ENCODE measurements around the gene CDKN1C.

CDKN1C gene

DNA sequence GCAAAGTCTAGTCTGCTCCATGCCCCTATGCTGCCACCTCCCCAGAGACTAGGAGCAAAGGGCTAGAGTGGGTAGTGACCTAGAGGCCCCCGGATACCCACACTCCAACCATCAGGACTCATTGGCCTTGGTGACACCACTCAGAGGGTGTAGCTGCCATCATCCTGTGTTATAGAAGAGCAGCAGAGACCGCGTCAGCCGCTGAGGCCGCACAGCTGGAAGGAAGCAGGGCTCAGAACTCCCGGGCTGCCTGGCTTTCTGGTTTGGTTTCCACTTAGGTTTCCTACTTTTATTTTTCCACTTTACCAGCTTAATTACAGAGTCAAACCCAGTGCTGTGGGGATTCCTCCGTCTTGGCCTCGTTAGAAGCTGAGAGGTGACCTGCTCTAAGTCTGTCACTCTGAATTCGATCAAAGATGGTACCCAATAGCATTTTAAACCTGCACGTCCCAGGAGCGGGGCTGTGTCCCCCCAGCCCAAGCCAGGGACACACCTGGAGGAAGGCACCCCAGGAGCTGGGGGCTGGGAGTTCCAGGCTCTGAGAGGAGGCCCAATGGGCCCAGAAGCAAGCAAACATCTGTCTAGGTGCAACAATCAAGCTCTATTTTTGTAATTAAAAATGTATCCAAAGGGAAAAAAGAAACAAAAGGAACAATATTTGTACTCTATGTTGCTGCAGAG lies 2.1 kb upstream of the CDKN1C start:
- no peak for DNase-seq

DNA sequence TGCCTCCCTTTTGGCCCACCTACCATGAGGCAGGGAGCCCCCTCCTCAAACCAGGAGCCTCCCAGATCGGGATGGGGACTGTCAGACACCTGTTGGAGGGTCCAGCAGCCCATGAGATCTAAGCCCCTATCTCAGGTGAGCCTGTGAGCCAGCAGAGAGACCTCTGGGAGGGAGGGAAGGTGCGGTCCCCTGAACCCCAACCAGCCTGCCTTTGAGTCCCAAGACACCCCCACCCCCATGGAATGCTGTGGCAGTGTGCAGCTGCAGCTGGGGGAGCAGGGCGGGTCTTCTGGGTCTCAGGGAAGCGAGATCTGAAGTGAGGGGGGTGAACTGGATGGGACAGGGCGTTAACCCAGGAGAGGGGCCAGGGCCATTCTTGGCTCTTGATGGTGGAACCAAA lies 1.4 kb upstream of the CDKN1C start:
- DNase-seq = no peak

DNA sequence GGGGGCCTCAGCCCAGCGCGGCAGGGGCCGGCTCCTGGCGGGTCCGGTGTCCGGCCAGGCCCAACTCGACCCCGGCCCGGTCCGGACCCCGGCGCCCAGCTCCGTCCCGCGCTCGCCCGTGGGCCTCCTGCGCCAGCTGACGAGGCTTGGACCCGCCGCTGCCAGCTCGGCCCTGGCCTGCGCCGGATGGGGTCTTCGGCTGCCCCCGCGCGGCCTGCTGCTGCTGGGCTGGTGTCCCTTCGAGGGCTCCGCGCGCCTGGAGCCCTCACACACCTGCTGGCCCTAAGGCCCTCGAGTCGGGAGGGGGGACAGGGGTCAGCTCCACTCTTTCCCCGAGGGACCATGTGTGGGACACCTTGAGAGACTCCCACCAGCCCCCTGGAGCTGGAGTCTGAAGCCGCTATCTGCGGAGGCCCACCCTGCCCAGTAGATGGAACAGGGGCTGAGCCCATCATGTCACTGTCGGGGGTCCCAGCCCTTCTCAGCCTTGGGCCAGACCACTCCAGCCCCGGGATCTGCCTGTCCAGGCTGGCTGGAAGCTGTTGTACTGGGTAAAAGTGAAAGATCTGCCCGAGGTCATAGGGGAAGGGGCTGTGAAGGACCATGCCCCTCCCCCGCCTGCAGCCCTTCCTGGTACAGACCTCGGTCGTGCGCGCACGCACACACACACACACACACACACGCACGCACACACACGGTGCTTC lies 768 bp upstream of the CDKN1C start:
- DNase-seq = peak; percentile 46

DNA sequence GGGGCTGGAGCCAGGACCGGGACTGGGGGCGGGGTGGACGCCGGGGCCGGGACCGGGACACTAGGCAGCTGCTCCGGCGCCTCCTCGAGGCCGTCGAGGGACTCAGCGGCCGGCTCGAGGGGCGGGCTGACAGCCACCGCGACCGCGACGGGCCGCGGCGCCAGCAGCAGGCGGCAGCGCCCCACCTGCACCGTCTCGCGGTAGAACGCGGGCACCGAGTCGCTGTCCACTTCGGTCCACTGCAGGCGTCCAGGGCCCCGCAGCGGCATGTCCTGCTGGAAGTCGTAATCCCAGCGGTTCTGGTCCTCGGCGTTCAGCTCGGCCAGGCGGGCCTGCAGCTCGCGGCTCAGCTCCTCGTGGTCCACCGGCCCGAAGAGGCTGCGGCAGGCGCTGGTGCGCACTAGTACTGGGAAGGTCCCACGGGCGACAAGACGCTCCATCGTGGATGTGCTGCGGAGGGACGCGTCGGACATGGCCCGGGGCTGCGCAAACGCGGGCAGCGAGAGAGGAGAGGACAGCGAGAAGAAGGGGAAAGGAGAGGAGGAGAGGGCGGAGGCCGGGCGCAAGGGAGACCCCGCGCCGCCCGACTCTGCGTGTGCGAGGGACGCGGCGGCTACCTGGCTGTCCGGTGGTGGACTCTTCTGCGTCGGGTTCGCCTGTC lies 428 bp downstream of the CDKN1C start:
- peak; percentile 36 for DNase-seq

DNA sequence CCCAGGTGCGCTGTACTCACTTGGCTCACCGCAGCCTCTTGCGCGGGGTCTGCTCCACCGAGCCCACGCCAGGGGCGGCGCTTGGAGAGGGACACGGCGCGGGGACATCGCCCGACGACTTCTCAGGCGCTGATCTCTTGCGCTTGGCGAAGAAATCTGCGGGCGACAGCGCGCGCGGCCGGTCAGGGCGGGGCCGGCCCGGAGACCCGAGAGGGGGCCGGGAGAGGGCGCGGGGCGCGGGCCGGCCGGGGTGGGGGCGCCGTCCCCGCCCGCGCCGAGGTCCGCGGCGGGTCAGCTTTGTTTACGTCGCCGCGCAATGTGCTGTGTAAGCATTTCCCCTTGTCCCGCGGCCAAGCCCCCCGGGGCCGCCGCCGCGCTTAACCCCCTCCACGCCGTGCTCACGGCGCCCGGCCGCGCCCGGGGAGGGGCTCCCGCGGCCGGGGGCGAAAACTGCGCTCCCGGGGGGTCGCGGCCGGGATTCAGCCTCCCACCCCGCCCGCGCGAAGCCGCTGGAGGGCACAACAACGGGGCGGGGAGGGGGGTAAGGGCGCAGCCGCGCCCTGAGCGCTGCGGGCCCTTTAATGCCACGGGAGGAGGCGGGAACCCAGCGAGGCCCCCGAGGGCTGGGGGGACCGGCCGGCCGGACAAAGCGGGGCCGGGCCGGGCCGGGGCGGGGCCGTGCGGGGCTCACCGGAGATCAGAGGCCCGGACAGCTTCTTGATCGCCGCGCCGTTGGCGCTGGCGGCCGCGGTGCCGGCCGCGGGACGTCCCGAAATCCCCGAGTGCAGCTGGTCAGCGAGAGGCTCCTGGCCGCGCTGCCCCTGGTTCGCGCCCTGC lies 1.4 kb downstream of the CDKN1C start:
- no peak for DNase-seq

DNA sequence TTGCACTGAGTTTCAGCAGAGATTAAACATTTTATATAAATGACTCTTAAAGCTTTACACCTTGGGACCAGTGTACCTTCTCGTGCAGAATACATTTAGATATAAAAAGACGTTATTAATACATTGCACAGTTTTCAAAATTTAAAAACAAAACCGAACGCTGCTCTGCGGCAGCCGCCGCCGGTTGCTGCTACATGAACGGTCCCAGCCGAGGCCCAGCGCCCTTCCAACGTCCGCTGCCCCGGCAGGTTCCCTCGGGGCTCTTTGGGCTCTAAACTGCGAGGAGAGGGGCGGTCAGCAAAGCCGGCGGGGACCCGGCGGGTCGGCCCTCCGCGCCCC lies 2.0 kb downstream of the CDKN1C start:
- DNase-seq = no peak

DNA sequence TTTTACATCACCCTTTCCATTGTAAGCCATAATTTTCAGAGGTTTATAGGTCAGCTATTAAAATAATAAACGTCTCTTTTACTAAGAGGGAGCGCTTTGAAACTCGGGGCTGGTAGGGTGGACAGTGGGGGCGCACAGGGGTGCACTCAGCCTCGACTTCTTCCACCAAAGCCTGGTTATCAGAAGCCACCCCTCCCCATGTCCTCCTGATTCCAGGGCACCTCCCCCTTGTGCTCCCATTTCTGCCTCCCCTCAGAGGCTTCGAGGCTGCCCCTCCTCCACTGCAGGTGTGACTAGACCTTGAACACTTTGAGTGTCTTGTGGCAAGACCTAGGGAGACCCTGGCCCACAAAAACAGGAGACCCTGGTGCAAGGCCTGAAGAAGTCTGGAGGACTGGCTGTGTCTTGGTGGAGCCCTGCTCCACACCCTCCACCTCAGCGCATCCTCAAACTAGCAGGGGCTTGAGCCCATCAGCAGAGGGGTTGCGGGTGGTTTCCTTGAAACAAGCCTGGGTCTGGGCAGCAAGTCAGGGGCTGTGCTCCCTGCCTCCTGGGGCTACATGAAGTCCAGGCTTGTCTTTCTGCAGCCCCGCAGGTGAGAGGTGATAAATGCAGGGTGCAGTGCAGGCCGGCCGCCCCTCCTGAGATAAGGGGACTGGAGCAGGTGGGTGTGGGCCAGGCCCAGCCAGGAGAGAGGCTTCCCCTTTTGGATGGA lies 3.0 kb downstream of the CDKN1C start:
- no peak for DNase-seq

DNA sequence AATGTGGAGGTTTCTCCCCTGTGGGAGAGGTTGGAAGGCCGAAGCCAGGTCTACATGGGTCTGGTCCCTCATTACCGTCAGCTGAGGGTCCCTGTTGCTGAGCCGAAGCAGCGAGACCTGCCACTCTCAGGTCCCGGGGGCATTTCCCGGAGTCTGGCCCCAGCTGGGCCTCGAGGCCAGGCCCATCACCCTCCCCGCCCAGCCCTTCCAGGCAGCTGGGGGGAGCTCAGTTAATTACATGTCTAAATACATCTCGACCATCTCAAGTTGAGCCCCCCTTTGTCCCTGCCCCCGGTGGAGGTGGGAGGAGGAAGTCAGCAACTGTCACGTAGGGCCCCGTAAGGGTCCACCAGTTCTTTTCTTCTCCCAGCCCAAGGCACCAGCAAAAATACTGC lies 3.6 kb downstream of the CDKN1C start:
- no peak for DNase-seq

DNA sequence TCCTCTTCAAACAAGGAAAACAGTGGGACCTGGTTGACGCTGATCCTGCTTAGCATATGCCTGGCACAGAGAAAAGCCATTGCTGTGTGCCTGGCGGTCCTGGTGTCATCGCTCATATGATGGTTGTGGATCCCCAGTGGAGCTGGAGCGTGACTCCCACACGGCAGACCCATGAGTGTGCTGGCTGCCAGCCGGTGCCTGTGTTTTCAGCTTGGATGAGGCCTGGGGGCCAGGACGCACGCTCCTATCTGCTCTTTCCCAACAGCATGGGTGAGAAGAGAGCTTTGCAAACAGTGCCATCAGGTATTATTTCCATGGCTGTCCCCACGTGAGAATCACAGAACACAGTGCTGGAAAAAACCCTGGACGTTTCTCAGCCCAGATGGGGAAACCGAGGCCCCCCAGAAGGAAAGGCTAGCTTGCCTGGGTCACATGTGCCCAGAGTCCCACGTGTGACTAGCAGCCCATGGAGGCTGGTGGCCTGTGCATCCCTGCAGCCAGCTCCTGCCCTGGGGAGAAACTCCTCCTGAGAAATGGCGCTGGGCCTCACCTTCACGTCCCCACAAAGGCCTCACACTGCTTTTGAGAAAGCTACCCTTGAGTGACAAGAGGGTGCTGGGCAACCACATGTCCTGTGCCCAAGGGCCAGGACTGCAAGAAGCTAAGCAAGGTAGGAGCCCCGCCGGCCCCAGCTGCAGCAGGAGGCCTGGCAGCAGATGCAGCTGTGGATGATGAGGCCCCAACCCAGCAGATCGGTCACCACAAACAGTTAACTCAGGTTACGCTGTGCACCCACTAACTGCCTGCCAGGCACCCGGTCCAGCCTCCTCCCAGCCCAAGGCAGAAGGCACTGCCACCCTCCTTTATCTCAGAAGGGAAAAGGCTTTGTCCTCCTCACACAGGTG lies 4.2 kb downstream of the CDKN1C start:
- no peak for DNase-seq

DNA sequence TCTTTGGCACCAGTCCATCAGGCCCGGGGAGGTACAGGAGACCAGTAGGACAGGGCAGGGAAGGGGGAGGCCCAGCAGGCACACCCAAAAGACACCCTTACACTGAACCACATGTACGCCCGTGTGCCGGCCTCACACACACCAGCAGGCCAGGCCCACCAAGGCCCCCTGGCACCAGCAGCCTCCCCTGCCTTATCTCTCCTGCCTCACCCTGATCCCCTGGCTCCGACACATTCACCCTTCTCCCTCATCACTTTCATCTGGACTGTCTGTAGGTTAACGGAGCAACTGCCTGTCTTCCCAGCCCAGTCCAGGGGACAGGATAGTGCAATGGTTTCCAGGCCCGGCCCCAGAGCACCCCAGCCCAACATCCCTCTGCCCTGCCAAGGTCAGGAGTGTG lies 4.9 kb downstream of the CDKN1C start:
- no peak for DNase-seq

DNA sequence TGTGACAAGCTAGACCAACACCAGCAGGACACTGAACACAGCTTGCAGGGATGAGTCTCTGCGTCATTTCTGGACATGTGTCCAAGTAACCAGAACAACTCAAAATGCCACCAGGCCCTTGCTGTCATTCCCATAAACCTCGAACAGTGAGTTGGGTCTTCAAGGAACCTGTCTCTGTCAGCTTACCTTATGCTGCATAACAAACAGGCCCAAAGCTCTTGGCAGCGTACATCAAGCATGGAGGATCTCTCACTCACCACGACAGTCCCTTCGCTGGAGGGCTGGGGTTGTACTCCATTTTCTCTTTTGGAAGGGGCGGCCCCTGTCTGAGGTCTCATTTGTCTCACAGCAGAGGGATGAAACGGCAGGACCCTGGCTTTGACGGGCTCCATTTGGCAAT lies 6.8 kb downstream of the CDKN1C start:
- no peak for DNase-seq

DNA sequence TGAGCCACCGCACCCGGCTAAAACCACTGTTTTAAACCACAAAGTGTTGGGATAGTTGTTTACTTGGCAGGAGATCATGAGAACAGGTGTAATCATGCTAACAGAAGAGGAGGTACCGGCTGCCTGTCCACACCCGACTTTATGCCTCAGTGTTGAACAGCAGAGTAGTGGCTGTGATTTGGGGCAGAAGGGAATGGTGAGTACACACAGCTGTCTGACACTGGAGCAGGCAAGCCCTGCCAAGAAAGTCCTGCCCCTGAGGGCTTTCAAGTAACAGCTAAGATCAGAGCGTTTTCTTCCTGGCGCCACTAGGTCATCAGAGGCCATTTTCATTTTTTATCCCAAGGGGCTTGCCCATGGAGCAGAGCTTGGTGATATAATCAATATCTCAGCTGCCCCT lies 8.1 kb downstream of the CDKN1C start:
- no peak for DNase-seq

DNA sequence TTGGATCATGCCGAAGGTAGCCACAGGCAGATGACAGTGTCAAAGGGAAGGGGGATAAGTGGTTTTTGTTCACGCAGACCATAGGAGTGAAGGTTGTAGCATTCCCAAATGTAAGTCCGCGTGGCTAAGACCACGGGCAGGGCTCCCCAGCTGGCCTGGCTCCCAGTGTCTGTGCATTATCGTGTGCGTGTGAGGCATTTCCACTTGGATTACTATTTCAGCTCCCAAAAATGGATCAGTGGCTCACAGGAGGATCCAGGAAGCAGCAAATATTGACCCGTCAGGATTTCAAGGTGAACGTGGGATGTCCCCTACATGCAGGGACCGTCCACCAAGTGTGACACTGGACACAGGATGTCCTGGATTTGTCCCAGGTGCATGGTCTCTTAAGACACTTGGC lies 10.6 kb downstream of the CDKN1C start:
- no peak for DNase-seq

DNA sequence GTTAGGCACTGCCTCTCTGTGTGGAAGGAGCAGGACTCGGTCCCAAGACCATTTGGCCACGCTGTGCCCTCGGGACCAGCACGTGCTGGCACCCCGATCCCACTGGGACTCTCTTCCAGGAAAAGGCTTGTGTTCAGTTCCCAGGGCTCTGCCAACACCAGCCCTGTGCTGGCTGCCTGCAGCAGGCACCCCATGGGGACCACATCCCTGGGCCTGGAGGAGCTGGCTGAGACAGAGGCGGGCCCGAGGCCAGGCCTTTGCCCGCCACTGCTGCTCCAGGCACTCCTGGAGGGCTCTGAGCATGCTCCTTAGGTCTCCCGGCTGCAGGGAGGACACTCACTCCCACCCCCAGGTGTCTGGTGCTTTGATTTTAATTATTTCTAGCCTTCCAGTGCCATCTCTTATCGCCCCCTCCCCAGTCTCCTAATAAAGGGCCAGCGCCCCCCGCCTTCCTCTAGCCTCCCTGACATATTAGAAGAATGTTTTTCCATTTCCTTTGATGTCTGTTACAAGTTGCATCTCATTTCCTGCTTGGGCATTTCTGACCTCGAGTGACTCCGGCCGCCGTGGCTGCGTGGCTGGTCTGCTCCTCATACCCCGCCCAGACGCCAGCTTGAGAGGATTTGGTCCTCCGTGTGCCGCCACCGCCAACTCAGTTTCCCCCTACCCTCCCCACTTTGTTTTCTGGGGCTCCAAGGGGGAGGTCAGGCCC lies 14.4 kb downstream of the CDKN1C start:
- no peak for DNase-seq

DNA sequence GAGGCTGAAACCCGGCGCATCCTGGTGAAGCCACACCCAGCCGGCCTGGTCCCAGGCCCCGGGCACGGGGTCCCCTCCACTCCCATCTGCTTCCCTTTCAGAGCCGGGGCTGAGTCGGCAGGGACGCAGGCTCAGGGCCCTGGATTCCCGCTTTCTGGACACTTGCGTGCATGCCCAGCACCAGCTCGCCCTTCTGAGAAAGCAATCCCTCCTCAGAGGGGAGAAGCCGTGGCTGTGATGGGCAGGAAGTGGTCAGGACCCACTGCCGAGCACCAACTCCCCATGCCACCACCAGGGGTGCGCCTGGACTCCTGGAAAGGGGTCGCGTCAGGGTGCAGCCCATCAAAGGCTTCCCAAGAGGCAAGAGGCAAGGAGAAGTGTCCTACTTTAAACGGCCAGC lies 15.1 kb downstream of the CDKN1C start:
- no peak for DNase-seq

DNA sequence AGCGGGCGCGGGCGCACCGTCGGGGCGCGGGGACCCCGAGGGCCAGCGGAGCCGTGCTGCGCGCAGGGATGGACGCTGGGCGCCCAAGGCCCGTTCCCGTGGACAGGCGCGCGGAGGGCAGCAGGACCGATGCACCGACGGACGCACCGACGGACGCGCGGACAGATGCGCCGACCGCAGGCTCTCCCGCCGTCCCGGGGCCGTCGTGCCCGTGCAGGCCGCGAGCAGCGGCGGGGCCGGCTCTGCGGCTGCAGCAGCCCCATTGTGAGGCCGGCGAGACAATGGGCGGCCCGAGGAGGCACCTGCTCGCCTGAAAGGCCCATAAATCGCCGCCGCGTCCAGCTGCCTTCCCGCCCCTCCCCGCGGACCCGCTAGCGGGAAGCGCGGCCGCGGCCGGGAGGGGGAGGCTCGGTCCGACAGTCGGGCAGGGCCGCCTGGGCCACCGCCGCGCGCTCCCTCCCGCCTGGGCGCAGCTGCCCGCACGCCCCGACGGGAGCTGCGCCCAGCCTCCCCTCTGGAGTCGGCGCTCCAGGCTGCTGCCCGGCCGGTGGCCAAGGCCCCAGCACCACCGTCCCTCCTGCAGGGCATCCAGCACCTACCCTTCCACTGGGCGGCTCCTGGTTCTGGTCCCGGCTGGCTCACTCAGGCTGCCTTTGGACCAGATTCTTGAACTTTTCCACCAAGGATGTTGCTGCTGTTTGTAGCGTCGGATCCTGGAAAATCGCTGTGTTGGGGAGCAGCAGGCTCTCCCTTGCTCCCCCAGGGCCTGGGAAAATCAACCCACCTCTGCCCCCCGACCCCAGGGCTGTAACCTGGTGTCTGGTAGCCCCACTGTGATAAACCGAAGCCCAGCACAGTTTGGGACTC lies 15.8 kb downstream of the CDKN1C start:
- no peak for DNase-seq

DNA sequence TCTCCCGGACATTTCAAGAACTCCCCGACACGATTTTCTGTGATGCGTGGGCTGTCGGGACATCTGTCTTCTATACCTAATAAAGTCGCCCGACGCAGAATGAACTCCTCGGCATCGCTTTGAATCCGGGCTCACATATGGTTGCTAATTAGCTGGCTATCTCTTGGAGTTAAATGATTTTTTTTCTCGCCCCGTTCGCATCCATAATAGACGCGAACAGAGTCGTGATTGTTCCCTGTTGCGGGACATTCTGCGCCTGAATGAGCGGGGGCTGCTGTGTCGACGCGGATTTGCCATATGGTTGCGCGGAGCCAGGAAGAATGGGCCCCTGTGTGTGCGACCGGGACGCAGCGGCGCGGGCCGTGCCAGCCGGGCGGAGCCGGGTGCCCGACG lies 16.4 kb downstream of the CDKN1C start:
- DNase-seq = no peak

DNA sequence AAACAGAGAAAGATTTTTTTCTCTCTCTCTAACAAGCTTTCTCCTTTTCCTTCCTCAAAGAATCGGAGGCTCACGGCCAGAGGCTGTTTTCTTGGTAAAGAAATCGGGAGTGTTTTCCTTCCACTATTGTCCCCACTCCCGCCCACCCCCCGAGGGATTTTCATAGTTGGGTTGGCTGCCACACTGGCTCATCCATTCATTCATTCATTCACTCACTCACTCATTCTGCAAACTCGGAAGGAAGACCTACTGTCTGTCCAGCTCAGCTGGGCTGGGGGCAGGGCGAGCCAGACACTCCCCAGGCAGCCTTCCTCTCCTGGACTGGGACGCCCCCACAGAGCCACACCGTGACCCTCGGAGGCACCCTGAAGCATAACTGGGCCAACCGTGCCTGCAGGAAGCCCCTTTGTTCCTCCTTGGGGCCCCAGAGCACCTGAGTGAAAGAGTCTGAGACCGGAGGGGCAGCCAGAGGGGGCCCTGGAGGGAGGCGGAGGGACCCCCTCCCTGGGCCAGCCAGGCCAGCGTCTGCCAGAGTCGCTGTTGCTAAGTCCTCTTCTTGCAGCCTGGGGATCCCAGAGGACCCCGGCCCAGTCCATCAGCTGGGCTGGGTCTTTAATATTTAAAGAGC lies 17.0 kb downstream of the CDKN1C start:
- DNase-seq = no peak

DNA sequence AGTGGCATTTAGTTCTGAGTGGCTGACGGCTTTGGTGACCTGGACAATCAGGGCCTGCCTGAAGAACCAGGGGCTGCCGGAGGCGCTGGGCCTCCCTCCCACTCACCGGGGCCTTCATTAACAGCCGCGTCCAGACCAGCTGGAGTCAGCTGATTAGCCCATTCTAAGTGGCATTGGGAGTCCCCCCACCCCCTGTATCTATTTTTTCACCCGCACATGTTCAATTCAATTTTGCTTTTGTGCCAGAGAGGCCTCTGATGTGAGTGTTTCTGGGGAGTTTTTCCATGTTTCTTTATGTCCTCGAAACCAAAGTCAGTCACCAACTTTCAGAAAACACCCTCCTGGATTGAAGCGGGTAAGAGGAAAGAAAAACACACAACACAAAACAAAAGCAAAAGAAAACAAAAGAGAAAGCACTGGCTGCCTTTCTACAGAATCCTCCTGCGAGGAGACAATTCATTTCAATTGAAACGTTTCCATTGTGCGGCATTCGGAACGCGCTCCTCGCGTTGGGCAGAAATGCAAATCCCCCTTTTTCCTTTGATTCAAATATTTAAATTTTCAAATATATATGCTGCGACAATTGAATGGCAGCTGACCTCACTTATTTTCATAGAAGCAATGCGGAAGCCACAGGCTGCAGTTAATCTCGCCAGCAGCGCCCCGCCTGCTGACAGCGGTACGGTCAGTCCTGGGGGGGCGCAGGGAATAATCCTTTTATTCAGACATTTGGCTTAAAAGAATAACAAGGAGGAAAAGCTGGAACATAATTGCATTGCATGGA lies 17.7 kb downstream of the CDKN1C start:
- no peak for DNase-seq

Measured in activated CD4-positive, alpha-beta T cell treated with anti-CD3 and anti-CD28 coated beads for 48 hours (primary cell).